ENCODE results near the gene RBM15.

Gene RBM15

GRCh38 chr1:110338886-110339406, at the start of gene RBM15:
Gene RBM15, plus strand, starts transcription at chr1:110339377. Its CDS starts 29 bp downstream, at chr1:110339406.
- peak; percentile 99 for DNase-seq

GRCh38 chr1:110291241-110292030, 47.7 kb upstream of the RBM15 start:
- no peak for DNase-seq

GRCh38 chr1:110292031-110292741, 47.0 kb upstream of the RBM15 start:
- DNase-seq = no peak

- DNase-seq = no peak
These were observed 45.5 kb upstream of the RBM15 start for GRCh38 chr1:110293601-110294104.

GRCh38 chr1:110294308-110294707, 44.9 kb upstream of the RBM15 start:
- no peak for DNase-seq

GRCh38 chr1:110298991-110299390, 40.2 kb upstream of the RBM15 start:
- no peak for DNase-seq

GRCh38 chr1:110300412-110301085, 38.6 kb upstream of the RBM15 start:
- DNase-seq = no peak

GRCh38 chr1:110302836-110303235, 36.3 kb upstream of the RBM15 start:
- DNase-seq = no peak

- no peak for DNase-seq
These were observed 33.2 kb upstream of the RBM15 start for GRCh38 chr1:110305900-110306420.

- DNase-seq = no peak
These were observed 31.8 kb upstream of the RBM15 start for GRCh38 chr1:110307239-110307974.

- DNase-seq = no peak
These were observed 30.9 kb upstream of the RBM15 start for GRCh38 chr1:110308247-110308646.

GRCh38 chr1:110309139-110309538, 30.0 kb upstream of the RBM15 start:
- no peak for DNase-seq

GRCh38 chr1:110309767-110310166, 29.4 kb upstream of the RBM15 start:
- no peak for DNase-seq

GRCh38 chr1:110310300-110310699, 28.9 kb upstream of the RBM15 start:
- no peak for DNase-seq

- peak; percentile 79 for DNase-seq
These were observed 26.7 kb upstream of the RBM15 start for GRCh38 chr1:110312188-110313121.

GRCh38 chr1:110316735-110317134, 22.4 kb upstream of the RBM15 start:
- no peak for DNase-seq

GRCh38 chr1:110318046-110318445, 21.1 kb upstream of the RBM15 start:
- no peak for DNase-seq

GRCh38 chr1:110319332-110320167, 19.6 kb upstream of the RBM15 start:
- DNase-seq = no peak

- no peak for DNase-seq
These were observed 19.0 kb upstream of the RBM15 start for GRCh38 chr1:110320168-110320518.

- no peak for DNase-seq
These were observed 18.1 kb upstream of the RBM15 start for GRCh38 chr1:110321045-110321444.

Data from activated CD4-positive, alpha-beta T cell treated with anti-CD3 and anti-CD28 coated beads, Interleukin-2, Interleukin-6, amounts not matched to agents 100 ng/mL and 50 ng/mL, durations not matched to agents 16 hours and 8 hours (primary cell).